Stomach (tissue), 4 donors: ENCODE results near the gene ASAH2.

ENCODE experiments used
- CTCF ChIP-seq, 7 experiments: fragments of 450-650 bp in 4 of 7; fragments of 200-600 bp in 3 of 7; sonication (generic) in 3 of 7; IDR thresholded peaks; one replicate each; pipeline ENCODE4 v1.5.1; 2016 to 2019; ENCODE audit warnings: antibody characterized with exemption in 7 of 7, control low read depth in 2 of 7, mild to moderate bottlenecking in 1 of 7
- POLR2A ChIP-seq, 4 donors: fragments of 450-650 bp; IDR thresholded peaks; one replicate each; pipeline ENCODE4 v1.6.1; 2016; ENCODE audit warnings: antibody characterized with exemption in 4 of 4, control low read depth in 2 of 4, mild to moderate bottlenecking in 1 of 4, moderate library complexity in 1 of 4

DNA sequence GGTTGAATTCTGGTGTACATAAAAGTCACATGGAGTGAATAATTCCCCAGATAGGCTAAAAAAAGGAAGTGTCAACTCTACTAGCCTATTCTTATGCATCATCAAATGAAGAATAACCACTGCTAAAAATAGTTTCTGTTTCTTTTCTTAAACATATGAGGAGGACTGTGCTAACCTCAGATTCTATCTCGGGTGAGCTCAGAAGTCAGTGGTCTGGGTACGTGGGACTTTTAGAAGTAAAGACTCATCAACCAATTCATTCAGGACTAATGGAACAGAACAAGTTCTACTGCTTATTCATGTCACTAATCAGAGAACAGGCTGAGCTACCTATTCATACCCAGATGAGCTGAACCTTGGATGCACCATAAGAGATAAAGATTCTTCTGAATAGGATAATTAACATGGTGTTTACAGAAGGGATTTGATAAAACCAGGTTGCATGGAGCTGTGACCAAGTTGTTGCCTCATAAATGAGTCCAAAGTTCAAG is 9.5 kb upstream of the ASAH2 start:
- TF ChIP-seq CTCF (IDR thresholded peaks at IDR 0.05) (no peak), POLR2A (IDR thresholded peaks at IDR 0.05) (no peak)
